HepG2 (cell line): Measurements from ENCODE around the gene CTSZ. TPM values are rescaled to one million over a fixed set of nuclear protein-coding genes. Genes with fewer than 3 reads are reported as not detected.
A peak's percentile ranks its signal among the peaks of the same experiment; 100 is the strongest.

Source experiments
- ARID5B ChIP-seq: IDR thresholded peaks from 2 replicates; pipeline ENCODE4 v1.4.0; 2020; ENCODE audit warnings: mild to moderate bottlenecking, missing genetic modification reagents
- ATF3 ChIP-seq: sonication (generic); formaldehyde crosslinking; IDR thresholded peaks from 2 replicates; pipeline ENCODE4 v1.4.0; 2020; ENCODE audit warnings: missing genetic modification reagents
- ATF7 ChIP-seq, 2 experiments: fragments of 450-650 bp in 1 of 2; sonication (generic) in 1 of 2; formaldehyde crosslinking in 1 of 2; IDR thresholded peaks; 2 replicates each; pipeline versions ENCODE4 v1.4.0 to v1.6.1; 2016 to 2020; ENCODE audit warnings: antibody characterized with exemption in 1 of 2, mild to moderate bottlenecking in 1 of 2, missing genetic modification reagents in 1 of 2
- CAMTA2 ChIP-seq: sonication (generic); formaldehyde crosslinking; IDR thresholded peaks from 2 replicates; pipeline ENCODE4 v1.4.0; 2020; ENCODE audit warnings: mild to moderate bottlenecking, missing genetic modification reagents, borderline replicate concordance
- HNF4G ChIP-seq, 2 experiments: sonication (generic) in 1 of 2; formaldehyde crosslinking in 1 of 2; IDR thresholded peaks; 2 replicates each; pipeline versions ENCODE4 v1.4.0 to v1.6.1; 2011 to 2020; ENCODE audit warnings: borderline replicate concordance in 2 of 2, low read depth in 2 of 2, mild to moderate bottlenecking in 2 of 2, low read length in 1 of 2, missing genetic modification reagents in 1 of 2, moderate library complexity in 1 of 2
- HOXA7 ChIP-seq: sonication (generic); formaldehyde crosslinking; IDR thresholded peaks from 2 replicates; pipeline ENCODE4 v1.8.1; 2022; ENCODE audit warnings: mild to moderate bottlenecking, missing genetic modification reagents, moderate library complexity
- MYC ChIP-seq: sonication (generic); formaldehyde crosslinking; IDR thresholded peaks from 2 replicates; pipeline ENCODE4 v1.9.0; 2021; ENCODE audit warnings: missing genetic modification reagents, borderline replicate concordance
- NR0B2 ChIP-seq: sonication (generic); formaldehyde crosslinking; IDR thresholded peaks from 2 replicates; pipeline ENCODE4 v1.4.0; 2020; ENCODE audit warnings: mild to moderate bottlenecking, missing genetic modification reagents
- NR2F1 ChIP-seq, 2 experiments: fragments of 450-650 bp in 1 of 2; formaldehyde crosslinking in 1 of 2; IDR thresholded peaks; 2 replicates each; pipeline versions ENCODE4 v1.5.0 to v1.6.1; 2016 to 2020; ENCODE audit warnings: mild to moderate bottlenecking in 1 of 2, missing compliant biosample characterization in 1 of 2, missing genetic modification reagents in 1 of 2, moderate library complexity in 1 of 2
- PAWR ChIP-seq: sonication (generic); formaldehyde crosslinking; IDR thresholded peaks from 2 replicates; pipeline ENCODE4 v1.4.0; 2020; ENCODE audit warnings: missing genetic modification reagents, mild to moderate bottlenecking, borderline replicate concordance
- RARA ChIP-seq: IDR thresholded peaks from 2 replicates; pipeline ENCODE4 v1.6.1; 2016; ENCODE audit warnings: missing genetic modification reagents, missing compliant biosample characterization
- RBM22 ChIP-seq: fragments of 200-400 bp; formaldehyde crosslinking; optimal IDR thresholded peaks from 2 replicates; pipeline ENCODE3; 2017; ENCODE audit warnings: mild to moderate bottlenecking, low read length, moderate library complexity
- SPEN ChIP-seq: sonication (generic); formaldehyde crosslinking; IDR thresholded peaks from 2 replicates; pipeline ENCODE4 v1.5.1; 2020; ENCODE audit warnings: low read depth, mild to moderate bottlenecking, missing genetic modification reagents
- TEF ChIP-seq: sonication (generic); formaldehyde crosslinking; IDR thresholded peaks from 2 replicates; pipeline ENCODE4 v1.5.0; 2020; ENCODE audit warnings: missing genetic modification reagents
- YEATS2 ChIP-seq: sonication (generic); formaldehyde crosslinking; IDR thresholded peaks from 2 replicates; pipeline ENCODE4 v1.4.0; 2020; ENCODE audit warnings: missing genetic modification reagents, borderline replicate concordance
- ZBTB2 ChIP-seq: sonication (generic); formaldehyde crosslinking; IDR thresholded peaks from 2 replicates; pipeline ENCODE4 v1.8.0; 2022; ENCODE audit warnings: low read depth, missing genetic modification reagents
- ZFX ChIP-seq: sonication (generic); formaldehyde crosslinking; IDR thresholded peaks from 2 replicates; pipeline ENCODE4 v1.4.0; 2020; ENCODE audit warnings: mild to moderate bottlenecking, low read depth, missing genetic modification reagents, moderate library complexity
- ZNF660 ChIP-seq: sonication (generic); formaldehyde crosslinking; IDR thresholded peaks from 2 replicates; pipeline ENCODE4 v1.5.1; 2020; ENCODE audit warnings: mild to moderate bottlenecking, low read depth, missing genetic modification reagents, borderline replicate concordance
- polyA plus RNA-seq, 8 experiments: library from polyadenylated mRNA; depleted of rRNA in 3 of 8; stranded (reverse) in 7 of 8; unstranded in 1 of 8; fragments of >200 nt; fragmentation: Illumina TruSeq in 4 of 8; extraction: Trizol in 4 of 8; gene quantifications; 2 replicates each; pipeline versions ENCODE4 v1.2.1 to v1.2.3, GENCODE V29; 2011 to 2016; ENCODE audit warnings: low read depth in 4 of 8, missing spikeins in 1 of 8, mixed read lengths in 1 of 8; ENCODE audit not compliant: insufficient read depth in 1 of 8
- total RNA-seq, 5 experiments: library from RNA; depleted of rRNA; stranded (reverse); fragments of >200 nt; fragmentation: Illumina TruSeq; extraction: Trizol; gene quantifications; 2 replicates each; pipeline ENCODE4 v1.2.3, GENCODE V29; 2016; ENCODE audit warnings: low read depth in 1 of 5

The CTSZ gene
- total and polyA plus RNA-seq, 2 of the 13 experiments (the other 11 are each of a cell fraction or from before 2014, with no cell fraction given): 0.33 TPM; not detected in 1

- TF ChIP-seq MYC (CRISPR knock-in tag): peak; percentile 88; the same call in 1 of the 2 replicates
- TF ChIP-seq ZBTB2: no peak
- no peak for TF ChIP-seq TEF (CRISPR knock-in tag)
- TF ChIP-seq PAWR: no peak
- peak; percentile 83 for TF ChIP-seq RARA (CRISPR knock-in tag)
- TF ChIP-seq ARID5B (CRISPR knock-in tag): peak; percentile 90
- TF ChIP-seq NR2F1 (CRISPR knock-in tag; IDR thresholded peaks at IDR 0.05): no peak
- peak; percentile 47 for TF ChIP-seq RBM22
- no peak; the same call in 1 of the 2 replicates for TF ChIP-seq SPEN (CRISPR knock-in tag)
- TF ChIP-seq ZFX: peak; percentile 70; the same call in 1 of the 2 replicates
- no peak for TF ChIP-seq ATF3 (CRISPR knock-in tag)
- TF ChIP-seq YEATS2 (CRISPR knock-in tag): 0 out of 2 replicates have a peak, but pooled peaks have one; percentile 24
- TF ChIP-seq HNF4G (IDR thresholded peaks at IDR 0.05; ENCODE audit: borderline replicate concordance, low read depth, low read length): peak; percentile 68
- TF ChIP-seq HNF4G (CRISPR knock-in tag; IDR thresholded peaks at IDR 0.05; ENCODE audit: borderline replicate concordance, low read depth): no peak; the same call in 1 of the 2 replicates
- TF ChIP-seq ZNF660 (CRISPR knock-in tag): no peak
- no peak for TF ChIP-seq CAMTA2 (CRISPR knock-in tag)
- TF ChIP-seq HOXA7 (CRISPR knock-in tag): no peak
- no peak for TF ChIP-seq ATF7 (IDR thresholded peaks at IDR 0.05)
- peak; percentile 77; the same call in 1 of the 2 replicates for TF ChIP-seq ATF7 (CRISPR knock-in tag; IDR thresholded peaks at IDR 0.05)
- no peak for TF ChIP-seq NR0B2 (CRISPR knock-in tag)
Observed at GRCh38 chr20:59015812-59016711, 9.0 kb upstream of the CTSZ start (continued).
